Panc1 (cell line): ENCODE measurements around the gene STK10. TPM values are rescaled to one million over a fixed set of nuclear protein-coding genes. Genes with fewer than 3 reads are reported as not detected.

ENCODE experiments used
- ATAC-seq: fragments of 200-7000 bp; cut with Tn5 transposase; 2 replicates; pipeline ENCODE4 v1.9.1; 2020; ENCODE audit warnings: mild to moderate bottlenecking, moderate library complexity
- BruUV-seq: library from RNA; stranded (reverse); fragments of 400-500 nt; replicated peaks from 2 replicates; lab custom pipeline; 2021; lab: Mats Ljungman, UMichigan
- CTCF ChIA-PET: fragments of 300-600 bp; sonication (Branson Sonifier 250); formaldehyde crosslinking; loops from one replicate; lab custom pipeline; 2022; ENCODE audit warnings: antibody characterized with exemption; lab: Charles Lee
- POLR2A ChIA-PET: fragments of 300-600 bp; sonication (Branson Sonifier 250); formaldehyde crosslinking; loops from one replicate; lab custom pipeline; 2022; ENCODE audit warnings: antibody characterized with exemption; lab: Charles Lee
- DNase-seq: peaks from one replicate; pipeline ENCODE4 v3.0.0-alpha.2; 2010; ENCODE audit warnings: low read depth, low spot score
- H3K27ac ChIP-seq: 2 replicates; pipeline ENCODE4 v1.5.1; 2011; ENCODE audit warnings: mild to moderate bottlenecking, low read length, inconsistent platforms
- H3K27me3 ChIP-seq: fragments of 200-500 bp; sonication (Bioruptor generic); 2 replicates; pipeline ENCODE4 v1.6.0; 2014; ENCODE audit warnings: low read length, inconsistent platforms; ENCODE audit not compliant: control insufficient read depth, insufficient read depth
- H3K36me3 ChIP-seq: fragments of 200-500 bp; sonication (Bioruptor generic); 2 replicates; pipeline ENCODE4 v1.5.1; 2014; ENCODE audit warnings: inconsistent platforms, mild to moderate bottlenecking, low read length, moderate library complexity; ENCODE audit not compliant: control insufficient read depth, insufficient read depth
- H3K4me1 ChIP-seq: 2 replicates; pipeline ENCODE4 v1.5.1; 2011; ENCODE audit warnings: inconsistent platforms, mild to moderate bottlenecking, low read length, moderate library complexity; ENCODE audit not compliant: control insufficient read depth, insufficient read depth
- H3K4me3 ChIP-seq, 2 experiments: 2 replicates each; pipeline ENCODE4 v1.5.1; 2011 to 2012; ENCODE audit warnings: low read depth in 2 of 2, low read length in 2 of 2, mild to moderate bottlenecking in 2 of 2, inconsistent platforms in 1 of 2, moderate library complexity in 1 of 2
- H3K9me3 ChIP-seq: fragments of 200-500 bp; sonication (Bioruptor generic); 2 replicates; pipeline ENCODE4 v1.5.1; 2014; ENCODE audit warnings: low read depth, mild to moderate bottlenecking, inconsistent platforms, low read length, moderate library complexity; ENCODE audit not compliant: control insufficient read depth, insufficient read depth
- POLR2AphosphoS5 ChIP-seq: IDR thresholded peaks from 2 replicates; pipeline ENCODE4 v1.6.1; 2012; ENCODE audit warnings: mild to moderate bottlenecking, low read depth, low read length, moderate library complexity
- SIN3A ChIP-seq: IDR thresholded peaks from 2 replicates; pipeline ENCODE4 v1.6.1; 2012; ENCODE audit warnings: low read depth, mild to moderate bottlenecking, low read length, moderate library complexity, borderline replicate concordance; ENCODE audit not compliant: insufficient read depth
- TCF7L2 ChIP-seq: IDR thresholded peaks from 2 replicates; pipeline ENCODE4 v1.6.1; 2011; ENCODE audit warnings: mild to moderate bottlenecking, low read depth, low read length, inconsistent platforms
- in situ Hi-C: cut with HindIII; loops from 2 replicates; pipeline ENCODE4 v1.10.0; 2016; ENCODE audit warnings: low sequenced_read_pairs, low pct_unique_long_range_greater_than_20kb
- intact Hi-C: fragments of 100-400 bp; cut with micrococcal nuclease; formaldehyde crosslinking; loops from one replicate; pipeline ENCODE4 v1.10.0; 2022; ENCODE audit not compliant: unreplicated experiment
- total RNA-seq: library from RNA; stranded (reverse); gene quantifications from one replicate; pipeline ENCODE4 v1.2.1, GENCODE V29; 2021; ENCODE audit not compliant: unreplicated experiment
- TF ChIP-seq, protein P1 (sequence below): fragments of 450-650 bp; IDR thresholded peaks from 2 replicates; pipeline ENCODE4 v1.5.1; 2017; ENCODE audit warnings: mild to moderate bottlenecking
- TF ChIP-seq, protein P2 (sequence below), 2 experiments: IDR thresholded peaks; 2 replicates each; pipeline ENCODE4 v1.6.1; 2011 to 2012; ENCODE audit warnings: low read depth in 2 of 2, control low read depth in 1 of 2, low read length in 1 of 2, mild to moderate bottlenecking in 1 of 2, moderate library complexity in 1 of 2; ENCODE audit not compliant: insufficient read depth in 1 of 2

STK10 gene
- total RNA-seq, 1 experiment from 2014 or later = 34.9 TPM

DNA sequence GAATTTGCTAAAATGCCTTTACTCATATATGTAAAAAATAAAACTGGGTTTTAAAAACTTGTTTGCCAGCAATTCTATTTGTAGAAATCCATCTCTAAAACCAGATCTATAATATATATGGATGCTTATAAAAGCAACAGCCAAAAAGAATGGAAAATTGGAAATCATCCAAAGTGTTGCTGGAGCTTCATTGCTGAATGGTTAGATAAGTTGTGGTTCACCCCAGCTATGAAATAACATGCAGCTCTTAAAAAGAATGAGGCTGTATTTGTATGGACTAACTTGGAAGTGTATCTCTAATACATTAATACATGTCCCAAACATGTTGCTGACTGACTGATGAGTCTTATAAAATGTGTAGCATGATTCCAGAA is 76.2 kb downstream of the STK10 start:
- intact Hi-C loops (no loop called here), in situ Hi-C loops (no loop called here)
- no peaks in the 10 kb centered on the region for H3K9me3 ChIP-seq
- no TSS peak for BruUV-seq
- no peak for TF ChIP-seq SIN3A
- TF ChIP-seq, protein P1, sequence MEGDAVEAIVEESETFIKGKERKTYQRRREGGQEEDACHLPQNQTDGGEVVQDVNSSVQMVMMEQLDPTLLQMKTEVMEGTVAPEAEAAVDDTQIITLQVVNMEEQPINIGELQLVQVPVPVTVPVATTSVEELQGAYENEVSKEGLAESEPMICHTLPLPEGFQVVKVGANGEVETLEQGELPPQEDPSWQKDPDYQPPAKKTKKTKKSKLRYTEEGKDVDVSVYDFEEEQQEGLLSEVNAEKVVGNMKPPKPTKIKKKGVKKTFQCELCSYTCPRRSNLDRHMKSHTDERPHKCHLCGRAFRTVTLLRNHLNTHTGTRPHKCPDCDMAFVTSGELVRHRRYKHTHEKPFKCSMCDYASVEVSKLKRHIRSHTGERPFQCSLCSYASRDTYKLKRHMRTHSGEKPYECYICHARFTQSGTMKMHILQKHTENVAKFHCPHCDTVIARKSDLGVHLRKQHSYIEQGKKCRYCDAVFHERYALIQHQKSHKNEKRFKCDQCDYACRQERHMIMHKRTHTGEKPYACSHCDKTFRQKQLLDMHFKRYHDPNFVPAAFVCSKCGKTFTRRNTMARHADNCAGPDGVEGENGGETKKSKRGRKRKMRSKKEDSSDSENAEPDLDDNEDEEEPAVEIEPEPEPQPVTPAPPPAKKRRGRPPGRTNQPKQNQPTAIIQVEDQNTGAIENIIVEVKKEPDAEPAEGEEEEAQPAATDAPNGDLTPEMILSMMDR = no peak
- TF ChIP-seq, protein P2, sequence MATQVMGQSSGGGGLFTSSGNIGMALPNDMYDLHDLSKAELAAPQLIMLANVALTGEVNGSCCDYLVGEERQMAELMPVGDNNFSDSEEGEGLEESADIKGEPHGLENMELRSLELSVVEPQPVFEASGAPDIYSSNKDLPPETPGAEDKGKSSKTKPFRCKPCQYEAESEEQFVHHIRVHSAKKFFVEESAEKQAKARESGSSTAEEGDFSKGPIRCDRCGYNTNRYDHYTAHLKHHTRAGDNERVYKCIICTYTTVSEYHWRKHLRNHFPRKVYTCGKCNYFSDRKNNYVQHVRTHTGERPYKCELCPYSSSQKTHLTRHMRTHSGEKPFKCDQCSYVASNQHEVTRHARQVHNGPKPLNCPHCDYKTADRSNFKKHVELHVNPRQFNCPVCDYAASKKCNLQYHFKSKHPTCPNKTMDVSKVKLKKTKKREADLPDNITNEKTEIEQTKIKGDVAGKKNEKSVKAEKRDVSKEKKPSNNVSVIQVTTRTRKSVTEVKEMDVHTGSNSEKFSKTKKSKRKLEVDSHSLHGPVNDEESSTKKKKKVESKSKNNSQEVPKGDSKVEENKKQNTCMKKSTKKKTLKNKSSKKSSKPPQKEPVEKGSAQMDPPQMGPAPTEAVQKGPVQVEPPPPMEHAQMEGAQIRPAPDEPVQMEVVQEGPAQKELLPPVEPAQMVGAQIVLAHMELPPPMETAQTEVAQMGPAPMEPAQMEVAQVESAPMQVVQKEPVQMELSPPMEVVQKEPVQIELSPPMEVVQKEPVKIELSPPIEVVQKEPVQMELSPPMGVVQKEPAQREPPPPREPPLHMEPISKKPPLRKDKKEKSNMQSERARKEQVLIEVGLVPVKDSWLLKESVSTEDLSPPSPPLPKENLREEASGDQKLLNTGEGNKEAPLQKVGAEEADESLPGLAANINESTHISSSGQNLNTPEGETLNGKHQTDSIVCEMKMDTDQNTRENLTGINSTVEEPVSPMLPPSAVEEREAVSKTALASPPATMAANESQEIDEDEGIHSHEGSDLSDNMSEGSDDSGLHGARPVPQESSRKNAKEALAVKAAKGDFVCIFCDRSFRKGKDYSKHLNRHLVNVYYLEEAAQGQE (IDR thresholded peaks at IDR 0.05; ENCODE audit: insufficient read depth in 1 of 2, low read depth in 2 of 2, low read length in 1 of 2) = no peak
- no peak for TF ChIP-seq TCF7L2
- no peak for TF ChIP-seq POLR2AphosphoS5
- no peaks in the 10 kb centered on the region for H3K27me3 ChIP-seq
- no peak overlapping the region for H3K4me3 ChIP-seq
- no peaks in the 10 kb centered on the region for H3K36me3 ChIP-seq
- no peak for ATAC-seq
- ChIA-PET POLR2A (interaction anchor here (0.5 to 0.7 kb wide), 2 partner anchors 88 to 691 kb away, joined by 3 to 7 read pairs; no protein-coding TSS in a partner anchor), CTCF (interaction anchor here (0.7 kb wide), 1 partner anchor 17 kb away, joined by 6 read pairs; no protein-coding TSS in a partner anchor)
- peaks cover 18% of the 10 kb centered on the region for H3K4me1 ChIP-seq
- H3K27ac ChIP-seq = no peak overlapping the region
- DNase-seq = no peak

DNA sequence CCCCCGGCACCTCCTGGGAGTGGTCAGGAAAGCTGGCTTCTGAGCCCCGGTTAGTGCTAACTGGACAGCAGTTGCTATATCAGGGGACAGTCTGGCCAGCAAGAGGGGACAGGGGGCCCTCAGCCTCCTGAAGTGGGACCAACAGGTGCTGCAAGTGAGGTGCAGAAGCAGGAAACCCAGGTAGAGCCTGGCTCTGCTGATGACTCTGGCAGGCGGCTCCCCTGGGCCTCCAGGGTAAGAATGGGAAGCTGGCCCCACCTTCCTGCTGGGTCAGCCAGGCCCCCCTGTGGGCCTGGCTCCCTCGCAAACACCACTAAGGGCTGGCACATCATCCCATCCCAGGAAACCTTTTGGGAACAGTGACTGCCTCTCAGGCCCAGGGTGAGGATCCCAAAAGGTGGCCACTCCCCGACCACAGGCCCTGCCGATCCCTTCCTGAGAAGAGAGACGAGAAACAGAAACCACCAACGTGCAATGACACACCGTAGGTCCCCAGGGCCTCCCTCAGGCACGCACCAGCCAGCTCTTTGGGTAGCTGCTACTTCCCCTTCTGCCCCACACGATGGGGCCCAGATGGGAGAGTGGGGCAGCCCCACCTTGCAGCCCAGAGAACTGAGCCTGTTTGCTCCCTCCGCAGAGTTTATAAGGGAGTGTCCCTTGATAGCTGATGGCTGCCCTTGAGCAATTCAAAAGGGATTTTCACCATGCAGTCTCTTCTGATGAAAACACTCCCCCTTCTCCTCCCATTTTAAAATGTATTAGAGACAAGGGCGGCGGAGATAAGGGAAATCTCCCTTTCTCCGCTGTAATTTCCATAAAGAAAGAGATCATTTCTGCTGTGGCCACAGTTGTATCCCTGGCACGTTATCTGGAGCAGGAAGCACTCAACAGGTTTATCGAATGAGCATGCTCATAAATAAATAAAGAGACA is 76.8 kb downstream of the STK10 start:
- Histone ChIP-seq H3K9me3 (no peaks in the 10 kb centered on the region), H3K4me1 (peaks cover 18% of the 10 kb centered on the region), H3K27ac (peak overlapping the region; percentile 30; the same call in 1 of the 2 replicates), H3K27me3 (no peaks in the 10 kb centered on the region), H3K36me3 (no peaks in the 10 kb centered on the region), H3K4me3 (no peak overlapping the region)
- intact Hi-C loops = no loop called here
- DNase-seq (no peak), ATAC-seq (peak; percentile 40)
- BruUV-seq = no TSS peak
- CTCF ChIA-PET = interaction anchor here (0.5 kb wide), 1 partner anchor 58 kb away, joined by 4 read pairs; no protein-coding TSS in a partner anchor
- POLR2A ChIA-PET = interaction anchor here (0.5 to 0.7 kb wide), 2 partner anchors 61 to 692 kb away, joined by 3 to 5 read pairs; no protein-coding TSS in a partner anchor
- in situ Hi-C loops = no loop called here
- no peak for TF ChIP-seq POLR2AphosphoS5
- TF ChIP-seq, protein P1 = no peak
- TF ChIP-seq, protein P2 (IDR thresholded peaks at IDR 0.05; ENCODE audit: insufficient read depth in 1 of 2, low read depth in 2 of 2, low read length in 1 of 2) = no peak
- no peak for TF ChIP-seq SIN3A
- TF ChIP-seq TCF7L2 = no peak
